ENCODE measurements around the gene DYNLT4.

DNA sequence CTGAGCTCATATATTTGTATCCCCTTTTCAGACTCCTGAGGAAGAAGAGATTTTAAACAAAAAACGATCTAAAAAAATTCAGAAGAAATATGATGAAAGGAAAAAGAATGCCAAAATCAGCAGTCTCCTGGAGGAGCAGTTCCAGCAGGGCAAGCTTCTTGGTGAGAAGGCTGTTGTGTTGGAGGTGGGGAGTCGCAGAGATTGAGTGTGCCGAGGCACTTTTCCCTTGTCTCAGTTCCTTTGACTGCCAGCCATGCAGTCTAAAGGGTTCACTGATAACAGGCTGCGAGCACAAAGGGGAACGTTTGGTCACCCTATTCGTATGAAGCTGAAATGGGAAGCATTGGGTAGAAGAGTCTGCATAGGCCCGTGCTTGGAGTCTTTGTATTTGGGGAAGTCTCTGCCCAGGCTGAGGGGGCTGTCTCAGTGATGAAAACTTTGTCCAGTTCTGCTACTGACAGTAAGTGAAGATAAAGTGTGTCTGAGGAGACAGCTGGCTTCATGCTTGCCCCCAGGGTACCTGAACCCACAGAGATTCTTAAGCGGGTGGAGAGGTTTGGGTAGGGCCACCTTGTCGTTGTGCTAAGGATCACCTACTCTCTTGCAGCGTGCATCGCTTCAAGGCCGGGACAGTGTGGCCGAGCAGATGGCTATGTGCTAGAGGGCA lies 29.0 kb downstream of the DYNLT4 start:
- TF ChIP-seq CTCF (IDR thresholded peaks at IDR 0.05) (no peak), POLR2A (IDR thresholded peaks at IDR 0.05) (no peak), POLR2AphosphoS5 (IDR thresholded peaks at IDR 0.05) (no peak), EP300 (IDR thresholded peaks at IDR 0.05) (no peak)

Measured in suprapubic skin (tissue), 4 donors.